ENCODE results near the gene CNPY1.

Gene CNPY1

DNA sequence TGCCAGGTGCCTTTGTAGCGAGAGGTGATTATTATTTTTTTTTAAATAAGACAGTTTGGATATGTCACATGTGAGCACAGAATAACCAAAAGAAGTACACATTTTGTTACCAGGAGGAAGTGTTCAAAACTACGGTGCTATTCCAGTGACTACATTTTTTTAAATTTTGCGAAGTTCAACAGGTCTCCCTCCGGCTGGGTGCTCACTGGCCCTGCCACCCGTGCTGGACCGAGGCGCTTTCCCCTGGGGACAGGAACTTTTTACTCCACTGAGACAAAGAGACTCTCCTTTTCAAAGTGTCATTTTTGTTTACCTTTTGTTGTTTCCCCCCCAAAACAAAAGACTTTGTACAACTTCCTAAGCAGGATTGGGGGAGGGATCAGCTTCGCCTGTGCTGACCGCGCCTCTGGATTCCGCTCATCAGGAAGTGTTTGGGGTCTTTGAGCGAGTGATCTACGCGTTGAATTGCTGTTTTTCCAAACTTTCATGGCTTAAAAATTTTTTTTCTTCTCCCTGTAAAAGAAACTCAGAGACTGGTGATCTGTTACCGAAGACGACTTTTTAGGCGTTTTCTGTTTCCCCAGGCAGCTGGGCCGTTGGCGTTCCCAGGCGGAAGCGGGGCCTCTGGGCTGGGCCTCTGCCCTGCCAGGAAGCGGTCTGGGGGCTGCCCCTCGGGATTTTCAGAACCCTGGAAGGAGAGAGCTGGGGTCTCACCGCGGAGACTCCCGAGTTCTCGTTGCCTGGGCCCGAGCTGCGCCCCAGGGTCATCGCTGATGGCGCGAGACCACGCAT is 81.2 kb downstream of the CNPY1 start:
- DNase-seq, result no peak

DNA sequence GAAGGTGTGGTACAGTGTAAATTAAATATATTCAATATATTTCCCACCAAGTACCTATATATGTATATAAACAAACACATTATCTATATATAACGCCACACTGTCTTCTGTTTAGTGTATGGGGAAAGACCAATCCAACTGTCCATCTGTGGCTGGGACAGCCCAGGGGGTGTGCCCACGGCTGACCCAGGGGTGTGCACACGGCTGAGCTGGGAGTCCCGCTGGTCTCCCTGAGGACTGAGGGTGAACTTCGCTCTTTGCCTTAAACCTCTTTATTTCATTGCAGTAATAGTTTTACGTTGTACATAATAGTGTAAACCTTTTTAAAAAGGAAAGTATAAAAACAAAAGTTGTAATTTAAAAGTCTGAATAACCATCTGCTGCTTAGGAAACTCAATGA is 82.2 kb downstream of the CNPY1 start:
- no peak for DNase-seq

DNA sequence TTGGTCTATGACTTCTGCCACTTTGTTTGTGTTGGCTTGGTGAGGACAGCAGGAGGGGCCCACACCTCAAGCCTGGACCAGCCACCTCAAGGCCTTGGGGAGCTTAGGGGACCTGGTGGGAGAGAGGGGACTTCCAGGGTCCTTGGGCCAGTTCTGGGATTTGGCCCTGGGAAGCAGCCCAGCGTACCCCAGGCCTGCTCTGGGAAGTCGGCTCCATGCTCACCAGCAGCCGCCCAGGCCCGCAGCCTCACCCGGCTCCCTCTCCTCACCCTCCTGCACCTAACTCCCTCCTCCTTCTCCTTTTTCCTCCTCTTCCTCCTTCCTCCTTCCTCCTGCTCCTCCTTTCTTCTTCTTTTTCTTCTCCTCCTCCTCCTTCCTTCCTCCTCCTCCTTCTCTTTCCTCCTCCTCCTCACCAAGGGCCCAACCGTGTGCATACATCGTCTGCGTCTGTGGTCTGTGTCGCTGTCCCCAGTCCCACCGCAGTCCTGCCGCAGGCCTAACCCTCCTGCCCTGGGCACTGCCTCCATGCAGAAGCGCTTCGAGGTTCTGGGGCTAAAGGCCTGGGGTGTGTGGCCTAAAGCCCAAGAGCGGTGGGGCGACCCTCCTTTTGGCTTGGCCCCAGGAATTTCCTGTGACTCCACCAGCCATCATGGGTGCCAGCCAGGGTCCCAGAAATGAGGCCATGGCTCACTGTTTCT is 83.1 kb downstream of the CNPY1 start:
- DNase-seq, result no peak

DNA sequence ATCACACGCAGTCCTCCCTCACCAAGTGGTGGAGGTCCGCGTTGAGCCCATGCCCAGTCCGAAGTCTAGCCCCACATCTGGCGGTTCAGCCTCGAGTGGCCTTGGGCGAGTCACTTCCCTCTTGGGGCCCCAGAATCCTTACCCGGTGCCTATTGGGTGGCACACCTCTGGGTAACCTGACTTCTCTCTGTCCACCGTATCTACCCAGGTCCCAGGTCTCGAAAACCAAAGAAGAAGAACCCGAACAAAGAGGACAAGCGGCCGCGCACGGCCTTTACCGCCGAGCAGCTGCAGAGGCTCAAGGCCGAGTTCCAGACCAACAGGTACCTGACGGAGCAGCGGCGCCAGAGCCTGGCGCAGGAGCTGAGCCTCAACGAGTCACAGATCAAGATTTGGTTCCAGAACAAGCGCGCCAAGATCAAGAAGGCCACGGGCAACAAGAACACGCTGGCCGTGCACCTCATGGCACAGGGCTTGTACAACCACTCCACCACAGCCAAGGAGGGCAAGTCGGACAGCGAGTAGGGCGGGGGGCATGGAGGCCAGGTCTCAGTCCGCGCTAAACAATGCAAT is 84.1 kb downstream of the CNPY1 start:
- DNase-seq, result no peak

DNA sequence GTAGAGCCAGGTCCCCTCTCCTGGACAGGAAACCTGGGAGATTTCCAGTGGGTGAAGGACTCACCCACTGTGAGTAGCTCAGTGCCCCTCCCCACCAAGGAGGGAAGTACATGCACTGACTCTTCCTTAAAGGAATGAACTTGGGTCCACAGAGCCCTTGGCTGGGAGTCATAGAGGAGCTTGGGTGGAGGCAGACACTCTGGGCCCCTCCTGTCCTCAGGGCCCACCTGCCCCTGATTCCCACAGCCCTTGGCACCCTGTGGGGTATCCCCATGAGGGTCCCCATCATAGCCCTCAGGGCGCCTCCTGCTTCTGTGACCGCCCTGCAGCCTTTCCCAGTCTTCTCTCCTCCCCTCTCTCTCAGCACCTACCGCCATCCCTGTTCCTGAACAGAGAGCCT is 84.7 kb downstream of the CNPY1 start:
- DNase-seq, result no peak

DNA sequence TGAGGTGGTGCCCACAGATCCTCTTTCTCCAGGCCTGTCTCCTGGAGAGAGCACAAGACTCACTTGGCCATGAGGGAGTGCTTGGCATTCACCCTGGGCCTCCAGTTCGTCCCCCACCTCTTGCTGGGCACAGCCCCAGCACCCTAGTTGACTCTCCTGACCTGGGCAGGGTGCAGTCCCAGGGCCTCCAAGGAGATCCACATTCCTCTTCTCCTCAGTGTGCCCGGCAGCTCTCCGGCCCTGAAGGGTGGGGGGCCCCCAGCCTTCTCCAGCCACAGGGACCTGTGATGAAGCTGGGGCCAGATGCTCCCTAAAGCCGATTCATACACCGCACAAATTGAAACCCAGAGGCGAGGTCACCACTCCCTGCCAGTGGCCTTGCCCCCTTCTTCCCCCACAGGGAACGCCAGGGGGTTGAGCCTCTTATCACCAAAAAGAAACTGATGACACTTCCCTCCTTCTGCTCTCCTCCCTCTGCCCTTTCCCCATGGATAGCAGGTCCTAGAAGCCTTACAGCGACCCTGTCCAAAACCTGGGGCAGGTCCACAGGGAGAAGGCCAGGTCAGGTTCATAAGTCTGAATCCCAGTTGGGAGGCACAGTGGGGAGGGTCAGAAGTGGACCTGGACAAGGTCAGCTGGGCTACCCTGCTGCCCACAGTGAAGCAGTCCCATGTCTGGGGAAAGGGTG is 85.3 kb downstream of the CNPY1 start:
- DNase-seq, result no peak

DNA sequence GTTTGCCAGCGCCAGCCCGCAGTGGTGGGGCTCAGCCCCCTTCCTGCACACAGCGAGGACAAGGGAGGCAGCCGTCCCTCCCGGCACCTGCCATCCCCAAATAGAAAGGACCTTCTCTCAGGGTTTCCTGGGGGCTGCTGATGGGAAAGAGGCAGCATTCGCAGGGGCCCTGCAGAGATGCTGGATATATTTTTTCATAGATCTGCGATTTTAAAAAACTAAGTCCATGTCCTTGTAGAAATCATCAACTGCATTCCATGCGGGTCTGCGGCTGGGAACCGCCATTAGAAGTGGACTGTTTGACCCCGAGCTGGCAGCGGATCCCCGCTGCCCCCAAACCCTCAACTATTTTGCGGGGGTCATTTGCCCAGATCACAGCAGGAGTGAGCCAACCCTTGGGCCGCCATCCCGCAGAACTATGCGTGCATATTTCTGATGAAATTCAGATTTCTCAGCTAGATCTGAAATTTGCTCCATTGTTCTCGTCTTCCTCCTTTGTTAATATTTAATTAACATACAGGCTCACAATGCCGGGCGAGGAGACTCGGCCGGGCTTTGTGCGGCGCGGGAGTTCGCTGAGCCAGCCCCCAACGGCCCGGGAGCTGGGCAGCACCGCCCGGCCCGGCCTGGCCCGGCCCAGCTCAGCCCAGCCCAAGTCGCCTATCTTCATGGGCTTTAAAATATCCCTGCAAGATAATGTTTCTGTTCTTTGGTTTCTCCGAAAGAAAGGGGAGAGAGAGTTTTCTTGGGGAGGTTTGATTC is 86.5 kb downstream of the CNPY1 start:
- DNase-seq, result no peak

DNA sequence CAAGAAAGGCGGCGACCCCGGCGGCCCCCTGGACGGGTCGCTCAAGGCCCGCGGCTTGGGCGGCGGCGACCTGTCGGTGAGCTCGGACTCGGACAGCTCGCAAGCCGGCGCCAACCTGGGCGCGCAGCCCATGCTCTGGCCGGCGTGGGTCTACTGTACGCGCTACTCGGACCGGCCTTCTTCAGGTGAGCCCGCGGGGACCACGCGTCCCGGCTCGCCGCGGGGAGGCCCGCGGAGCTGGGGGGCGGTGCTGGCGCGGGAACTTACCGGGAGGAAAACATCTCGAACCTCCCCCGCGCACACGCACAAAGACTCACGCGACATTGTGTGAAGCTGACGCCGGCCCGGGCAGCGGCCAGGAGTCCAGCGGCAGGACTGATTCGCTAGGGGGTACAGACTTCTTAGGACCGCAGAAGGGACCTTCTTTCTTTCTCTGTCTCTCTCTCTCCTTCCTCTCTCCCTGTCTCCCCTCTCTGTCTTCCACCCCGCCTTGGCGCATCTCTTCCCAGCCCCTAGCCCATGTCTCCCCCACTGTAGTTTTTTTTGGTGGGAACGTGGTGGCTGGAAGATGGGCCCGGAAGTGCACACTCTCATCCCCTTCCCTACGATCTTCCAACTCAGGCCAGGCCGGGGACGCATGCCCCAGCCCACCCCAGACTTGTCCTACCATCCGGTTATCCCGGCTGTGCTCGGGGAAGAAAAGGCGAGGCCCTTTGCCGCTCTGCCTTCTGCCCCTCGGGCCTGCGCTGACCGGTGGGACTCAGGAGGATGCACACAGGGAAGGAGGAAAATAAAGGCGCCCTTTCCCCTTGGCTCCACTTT is 87.3 kb downstream of the CNPY1 start:
- DNase-seq, result no peak

DNA sequence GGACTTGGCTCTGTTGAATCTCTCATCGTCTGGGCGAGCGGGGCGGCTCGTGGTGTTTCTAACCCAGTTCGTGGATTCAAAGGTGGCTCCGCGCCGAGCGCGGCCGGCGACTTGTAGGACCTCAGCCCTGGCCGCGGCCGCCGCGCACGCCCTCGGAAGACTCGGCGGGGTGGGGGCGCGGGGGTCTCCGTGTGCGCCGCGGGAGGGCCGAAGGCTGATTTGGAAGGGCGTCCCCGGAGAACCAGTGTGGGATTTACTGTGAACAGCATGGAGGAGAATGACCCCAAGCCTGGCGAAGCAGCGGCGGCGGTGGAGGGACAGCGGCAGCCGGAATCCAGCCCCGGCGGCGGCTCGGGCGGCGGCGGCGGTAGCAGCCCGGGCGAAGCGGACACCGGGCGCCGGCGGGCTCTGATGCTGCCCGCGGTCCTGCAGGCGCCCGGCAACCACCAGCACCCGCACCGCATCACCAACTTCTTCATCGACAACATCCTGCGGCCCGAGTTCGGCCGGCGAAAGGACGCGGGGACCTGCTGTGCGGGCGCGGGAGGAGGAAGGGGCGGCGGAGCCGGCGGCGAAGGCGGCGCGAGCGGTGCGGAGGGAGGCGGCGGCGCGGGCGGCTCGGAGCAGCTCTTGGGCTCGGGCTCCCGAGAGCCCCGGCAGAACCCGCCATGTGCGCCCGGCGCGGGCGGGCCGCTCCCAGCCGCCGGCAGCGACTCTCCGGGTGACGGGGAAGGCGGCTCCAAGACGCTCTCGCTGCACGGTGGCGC is 88.1 kb downstream of the CNPY1 start, which contains the start of gene EN2:
Gene EN2, plus strand, starts transcription at position 19 of the 767 bp plus-strand sequence. Its CDS starts 249 bp downstream, at position 268.
- DNase-seq, result no peak

DNA sequence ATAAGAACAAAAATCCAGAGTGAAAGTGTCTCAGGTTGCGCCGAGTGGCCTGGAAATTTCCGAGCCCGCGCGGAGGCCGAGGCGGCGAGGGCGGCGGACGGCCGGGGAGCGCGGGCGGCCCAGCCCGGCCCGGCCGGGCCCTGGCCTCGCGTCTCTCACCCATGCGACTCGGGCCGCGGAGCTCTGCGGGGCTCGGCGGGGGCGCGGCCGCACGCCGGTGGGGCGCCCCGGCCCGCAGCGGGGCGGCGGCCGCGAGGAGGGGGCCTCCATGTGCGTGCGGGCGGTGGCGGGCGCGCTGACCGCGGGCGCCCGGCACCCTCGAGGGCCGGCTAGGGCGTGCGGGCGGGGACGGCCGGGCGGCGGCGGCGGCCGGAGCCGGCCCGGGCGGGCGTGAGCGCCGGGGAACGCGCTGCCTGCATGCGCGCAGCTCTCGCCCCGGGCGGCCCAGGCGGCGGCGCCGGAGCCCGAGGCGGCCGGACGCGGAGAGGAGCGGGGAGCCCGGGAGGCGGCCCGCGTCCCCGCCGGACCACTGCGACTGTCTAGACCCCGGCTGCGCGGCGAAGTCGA is 88.7 kb downstream of the CNPY1 start:
- DNase-seq, result no peak

DNA sequence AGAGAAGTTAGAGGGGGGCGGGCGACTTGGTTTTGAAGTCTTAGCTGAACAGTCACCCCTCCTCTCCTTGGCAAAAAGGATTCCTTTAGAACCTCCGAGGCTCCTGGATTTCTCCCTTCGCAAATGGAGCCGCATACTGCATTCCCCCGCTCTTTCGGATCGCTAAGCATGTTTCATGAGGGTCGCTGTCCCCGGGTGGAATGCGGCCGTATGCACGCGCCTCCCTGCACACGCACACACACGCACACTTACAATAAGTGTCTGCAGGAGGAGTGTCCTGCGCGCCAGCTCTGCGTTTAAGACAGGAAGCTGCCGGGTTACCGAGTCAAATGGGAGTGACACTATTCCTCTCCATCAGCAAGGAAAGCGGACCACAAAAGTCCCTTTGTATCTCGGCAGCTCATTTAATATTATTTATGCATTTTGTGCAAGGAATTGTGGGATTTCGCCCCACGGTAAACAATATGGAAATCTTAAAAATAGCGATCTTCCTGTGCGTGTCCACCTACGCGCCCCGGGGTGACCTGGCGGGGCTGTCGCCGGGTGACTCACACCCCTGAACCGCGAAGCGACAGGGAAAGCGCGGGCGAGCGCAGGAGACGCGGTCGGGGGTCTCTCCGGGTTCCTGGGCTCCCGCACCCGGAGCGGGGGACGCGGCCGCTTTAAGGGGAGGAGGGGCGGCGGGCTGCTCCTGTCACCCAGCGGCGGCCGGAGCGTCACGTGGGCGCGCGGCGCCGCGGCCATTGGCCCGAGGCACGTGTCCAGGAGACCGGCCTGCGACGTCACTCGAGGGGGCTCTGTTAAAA is 89.4 kb downstream of the CNPY1 start:
- DNase-seq, result no peak

DNA sequence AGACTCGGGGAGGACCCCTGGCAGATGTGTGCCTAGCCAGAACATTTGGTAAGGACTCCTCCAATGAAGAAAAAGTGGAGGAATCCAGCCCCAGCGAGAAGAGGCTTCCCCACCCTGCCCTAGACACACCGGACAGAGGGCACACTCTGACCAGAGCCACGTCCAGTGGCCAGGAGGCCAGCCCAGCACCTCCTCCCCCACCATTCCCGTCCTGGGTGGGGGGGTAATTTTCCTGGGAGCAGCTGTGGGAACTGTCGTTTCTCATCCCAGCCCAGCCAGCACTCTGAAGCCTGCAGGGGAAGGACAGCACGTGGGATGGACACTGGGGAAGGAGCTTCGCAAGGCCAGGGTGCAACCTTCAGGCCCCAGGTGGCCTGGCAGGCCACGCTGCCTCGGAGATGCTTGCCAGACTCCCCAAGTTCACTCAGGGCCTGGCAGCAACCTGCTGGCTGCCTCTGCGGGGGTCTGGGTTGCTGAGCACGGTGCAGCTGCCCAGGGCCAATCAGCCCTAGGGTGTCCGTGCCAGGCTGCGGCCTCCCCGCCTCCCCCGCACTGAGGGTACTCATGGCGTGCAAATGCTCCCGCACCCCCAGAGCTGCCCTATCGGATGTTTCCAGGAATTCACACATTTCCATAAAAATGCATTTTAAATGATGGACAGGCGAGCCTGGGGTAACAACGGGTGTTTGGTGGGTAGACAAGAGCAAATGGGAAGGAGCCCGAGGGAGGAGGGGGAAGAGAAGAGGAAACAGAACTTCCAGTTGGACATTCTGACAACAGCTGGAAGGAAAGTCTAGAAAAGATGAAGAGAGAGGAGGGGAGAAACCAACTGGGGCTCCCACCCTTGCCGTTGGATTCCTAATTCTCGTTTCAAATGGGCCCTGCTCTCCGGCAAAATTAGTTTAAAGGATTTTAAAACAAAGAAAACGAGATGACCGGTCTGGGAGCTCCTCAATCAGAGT is 90.3 kb downstream of the CNPY1 start:
- DNase-seq, result no peak

DNA sequence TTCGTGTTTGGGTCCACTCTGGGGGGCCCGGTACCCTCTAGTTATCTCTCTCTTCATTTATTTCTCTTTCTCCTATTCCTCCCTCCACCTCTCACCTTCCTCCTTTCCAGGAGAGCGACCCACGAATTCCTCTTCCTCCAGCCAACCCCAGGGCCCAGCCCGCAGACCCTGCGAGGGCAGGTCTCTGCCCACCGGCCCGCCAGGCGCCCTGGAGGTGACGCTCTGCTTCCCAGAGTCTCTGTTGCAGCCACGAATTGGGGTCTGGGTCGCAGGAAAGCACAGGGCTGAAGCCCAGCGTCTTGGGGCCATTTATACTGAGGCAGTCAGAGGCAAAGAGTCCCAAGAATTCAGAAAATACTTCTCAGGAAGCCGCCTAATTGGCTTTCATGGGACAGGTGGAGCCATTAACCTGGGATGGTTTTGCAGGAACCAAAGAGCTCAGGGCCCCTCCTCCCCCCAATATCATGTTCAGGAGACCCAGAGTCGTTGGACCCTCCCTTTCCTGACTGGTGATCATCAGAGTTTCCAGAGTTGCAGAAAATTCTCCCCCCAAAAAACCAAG is 91.1 kb downstream of the CNPY1 start:
- no peak for DNase-seq

DNA sequence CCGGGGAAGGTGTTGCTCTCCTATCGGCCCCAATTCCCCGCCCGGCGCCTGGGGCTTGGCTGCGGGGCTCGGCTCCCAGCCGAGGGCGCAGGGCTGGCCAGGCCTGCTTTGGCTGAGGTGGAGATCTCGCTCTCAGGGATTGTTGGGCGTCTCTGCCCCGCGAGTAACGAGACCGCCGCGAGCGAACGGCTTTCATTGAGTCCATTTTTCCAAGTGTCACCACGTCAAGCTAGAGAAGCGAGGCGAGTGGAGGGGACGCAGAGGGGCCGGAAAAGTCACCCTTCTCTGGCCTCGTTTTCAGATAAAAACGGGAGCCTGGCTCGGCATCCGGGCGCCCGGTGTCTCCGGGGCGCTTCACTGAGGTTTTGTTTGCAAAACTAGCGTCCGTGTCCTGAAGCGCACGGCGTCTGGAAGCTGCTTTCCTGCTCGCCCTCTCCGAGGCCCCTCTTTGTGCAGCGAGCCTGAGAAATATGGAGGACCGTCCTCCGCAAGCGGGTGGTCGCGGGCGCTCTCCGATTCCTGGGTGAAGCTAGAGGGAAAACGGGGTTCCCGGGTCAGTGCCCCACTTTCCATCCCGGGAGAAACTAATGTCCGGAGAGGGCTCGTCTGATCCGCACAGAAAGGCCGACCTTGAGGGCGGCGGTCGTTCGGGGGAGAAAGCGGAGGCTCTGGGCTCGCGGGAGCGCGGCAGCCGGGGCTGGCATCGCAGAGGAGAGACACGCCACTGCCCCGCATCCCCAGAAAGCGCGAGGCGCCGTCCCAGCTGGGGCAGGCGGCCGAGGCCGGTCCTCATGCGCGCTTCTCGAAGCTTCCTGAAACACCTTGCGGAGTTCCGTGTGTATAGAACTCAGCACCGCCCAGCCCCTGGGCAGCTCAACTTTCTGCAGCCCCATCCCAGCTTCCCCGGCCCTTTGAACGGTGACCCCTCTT is 91.9 kb downstream of the CNPY1 start:
- DNase-seq, result no peak

DNA sequence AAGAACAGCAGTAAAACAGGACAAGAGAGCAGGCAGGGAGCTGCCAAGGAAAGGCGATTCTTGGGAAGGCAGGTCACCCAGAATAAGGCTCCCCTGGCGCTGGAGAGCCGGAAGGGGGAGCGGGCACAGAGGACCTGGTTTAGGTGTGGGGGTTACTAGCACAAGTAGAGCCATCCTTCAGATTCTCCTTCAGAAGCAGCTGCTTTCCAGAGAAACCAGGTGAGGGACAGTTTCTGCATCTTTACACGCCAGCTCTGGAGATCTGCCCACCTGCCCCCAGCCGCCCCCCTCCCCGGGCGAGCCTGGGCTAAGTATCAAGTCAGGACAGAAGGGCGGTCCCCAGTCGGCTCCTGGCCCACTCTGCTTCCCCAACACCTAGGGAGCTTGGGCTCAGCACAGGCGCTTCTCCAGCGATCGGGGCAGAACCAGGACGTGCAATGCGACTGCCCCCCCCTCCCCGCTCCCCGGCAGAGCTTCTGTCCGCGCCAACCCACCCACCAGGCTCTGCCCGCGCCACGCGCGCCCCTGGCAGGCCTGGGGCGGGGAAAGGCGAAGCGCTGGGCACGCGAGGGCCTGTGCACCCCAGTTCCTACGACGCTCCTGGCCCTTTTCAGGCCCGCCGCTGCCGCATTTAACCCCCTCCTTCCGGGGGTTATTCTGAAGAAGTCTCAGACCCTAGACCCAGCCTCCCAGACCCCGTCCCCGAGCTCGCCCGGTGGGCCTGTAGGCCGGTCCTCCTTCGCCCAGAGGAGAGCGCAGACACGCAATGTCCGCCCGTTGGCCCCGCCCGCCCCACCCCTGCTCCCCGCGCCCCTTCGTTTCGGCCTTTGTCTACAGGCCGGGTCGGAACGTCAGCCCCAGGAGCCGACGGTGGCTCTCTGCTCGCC is 92.8 kb downstream of the CNPY1 start:
- DNase-seq, result no peak

All from central memory CD4-positive, alpha-beta T cell (primary cell).